ENCODE measurements around the gene TPPP2.

DNA sequence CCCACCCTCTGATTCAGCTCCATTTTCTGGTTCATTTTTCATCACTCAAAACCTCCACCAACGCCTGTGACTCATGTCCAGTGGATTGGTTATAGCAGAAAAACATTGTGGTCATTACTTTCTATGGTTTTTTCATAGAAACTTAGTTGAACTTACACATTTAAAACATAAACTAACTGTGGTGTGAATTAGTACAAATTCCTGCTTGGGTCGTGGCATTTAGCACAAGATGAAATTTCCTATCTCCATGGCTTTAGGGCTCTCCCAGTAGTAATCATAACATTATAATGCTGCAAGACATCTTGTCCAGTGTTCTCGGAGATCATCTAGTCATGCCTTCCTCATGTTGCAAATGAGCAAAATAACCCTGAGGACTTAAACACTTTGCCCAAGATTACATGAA is 19.3 kb downstream of the TPPP2 start:
- TF ChIP-seq POLR2AphosphoS5 (IDR thresholded peaks at IDR 0.05; ENCODE audit: low read depth, low read length) = no peak
- no peak for TF ChIP-seq SIN3A (IDR thresholded peaks at IDR 0.05; ENCODE audit: borderline replicate concordance, insufficient read depth, low read length)
